Bronchus fibroblast of lung (primary cell): Measurements from ENCODE around the gene SCAMP2. TPM values are rescaled to one million over a fixed set of nuclear protein-coding genes. Genes with fewer than 3 reads are reported as not detected.

Experiments used
- total RNA-seq: library from RNA; depleted of rRNA; stranded (reverse); fragments of >200 nt; gene quantifications from 2 replicates; pipeline ENCODE4 v1.2.3, GENCODE V29; 2015

Gene SCAMP2
- 44.6 and 52.6 TPM in 2 replicates for total RNA-seq

GRCh38 chr15:74873036-74873755 is at the start of gene SCAMP2:
Gene SCAMP2 (minus strand): TSS chr15:74873365. CDS start chr15:74873255, 110 bp downstream.

GRCh38 chr15:74906450-74907162 is 33.4 kb upstream of the SCAMP2 start, which contains the start of gene FAM219B:
Gene FAM219B (minus strand): TSS chr15:74906851. CDS start chr15:74906800, 51 bp downstream.

DNA sequence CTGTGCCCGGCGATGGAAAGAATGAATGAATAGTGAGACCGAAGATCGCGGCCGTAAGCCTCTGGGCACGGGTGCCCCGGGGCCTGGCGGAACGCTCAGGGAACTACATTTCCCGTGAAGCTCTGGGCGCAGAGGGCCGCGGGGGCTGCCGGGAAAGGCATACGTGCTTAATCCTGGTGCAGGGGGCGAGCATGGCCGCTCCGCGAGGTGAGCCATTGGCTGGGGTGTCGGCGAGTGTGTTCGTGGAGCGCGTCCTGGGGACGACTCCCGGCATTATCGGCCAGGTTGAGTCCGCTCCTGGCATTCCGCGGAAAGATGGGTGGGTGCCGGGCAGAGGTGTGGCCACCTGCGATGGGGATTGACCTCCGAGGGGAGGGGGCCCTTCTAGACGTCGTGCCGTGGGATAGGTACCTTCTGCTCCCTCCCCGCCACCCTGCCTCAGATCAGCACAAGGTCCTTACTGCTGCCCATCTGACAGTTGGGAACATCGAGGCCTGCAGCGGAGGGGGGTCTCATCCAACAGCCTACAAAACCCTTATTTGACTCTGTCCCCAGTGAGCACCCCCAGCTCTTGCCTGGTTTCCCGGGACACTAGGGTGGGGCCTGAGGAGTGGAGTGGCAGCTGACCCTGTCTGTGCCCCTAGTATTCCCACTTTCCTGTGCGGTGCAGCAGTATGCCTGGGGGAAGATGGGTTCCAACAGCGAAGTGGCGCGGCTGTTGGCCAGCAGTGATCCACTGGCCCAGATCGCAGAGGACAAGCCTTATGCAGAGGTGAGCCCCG is 16.9 kb upstream of the SCAMP2 start, which contains the start of gene MPI:
Gene MPI, plus strand, starts transcription at position 160 of the 782 bp plus-strand sequence. Its CDS starts 32 bp downstream, at position 192.

GRCh38 chr15:74842581-74843444 is 30.4 kb downstream of the SCAMP2 start, which contains the start of gene ULK3:
Gene ULK3 (minus strand): TSS chr15:74843156. CDS start chr15:74843105, 51 bp downstream.

GRCh38 chr15:74826364-74826819 is 46.8 kb downstream of the SCAMP2 start, which contains the start of gene CPLX3:
Gene CPLX3 (plus strand): TSS chr15:74826627. CDS start chr15:74826704, 77 bp downstream.

DNA sequence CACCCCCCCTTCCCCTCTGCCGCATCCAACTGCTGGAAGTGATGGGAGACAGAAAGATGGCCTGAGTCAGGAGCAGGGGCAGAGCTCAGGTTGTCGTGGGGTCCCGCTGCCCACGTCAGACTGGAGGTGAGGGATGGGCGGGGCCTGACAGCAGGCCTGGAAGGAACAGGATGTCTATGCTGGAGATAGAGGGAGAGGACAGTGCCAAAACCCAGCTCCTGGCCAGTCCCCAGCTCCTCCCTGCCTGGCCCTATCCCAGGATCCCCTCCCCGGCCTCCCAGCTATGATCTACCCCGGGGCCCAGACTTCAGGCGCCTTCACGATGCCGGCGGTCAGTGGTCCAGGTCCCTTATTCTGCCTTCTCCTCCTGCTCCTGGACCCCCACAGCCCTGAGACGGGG is 60.6 kb downstream of the SCAMP2 start, which contains the start of gene LMAN1L:
Gene LMAN1L, plus strand, starts transcription at position 303 of the 400 bp plus-strand sequence. Its CDS starts 20 bp downstream, at position 323.

Other genes starting within 250 kb of the SCAMP2 start
- gene EDC3, start 177.3 kb downstream of the SCAMP2 start, total RNA-seq: 9.4 and 11.9 TPM in 2 replicates
- not detected in 2 replicates for gene CYP1A1, start 147.8 kb downstream of the SCAMP2 start, total RNA-seq
- not detected in 2 replicates for gene CYP1A2, start 124.5 kb downstream of the SCAMP2 start, total RNA-seq
- gene CSK, start 91.3 kb downstream of the SCAMP2 start, total RNA-seq: 21.1 and 23.5 TPM in 2 replicates
- not detected in 2 replicates for gene LMAN1L, start 60.5 kb downstream of the SCAMP2 start, total RNA-seq
- gene CPLX3, start 46.7 kb downstream of the SCAMP2 start, total RNA-seq: not detected in 2 replicates
- gene ULK3, start 30.2 kb downstream of the SCAMP2 start, total RNA-seq: 14.4 and 14.5 TPM in 2 replicates
- 65.7 and 87.6 TPM in 2 replicates for gene MPI, start 16.7 kb upstream of the SCAMP2 start, total RNA-seq
- gene FAM219B, start 33.5 kb upstream of the SCAMP2 start, total RNA-seq: 27.1 and 27.6 TPM in 2 replicates
- gene COX5A, start 64.7 kb upstream of the SCAMP2 start, total RNA-seq: 170 and 243 TPM in 2 replicates
- gene RPP25, start 83.4 kb upstream of the SCAMP2 start, total RNA-seq: 5.6 and 6.1 TPM in 2 replicates
- gene SCAMP5, start 122.2 kb upstream of the SCAMP2 start, total RNA-seq: under 0.01 and 0.45 TPM in 2 replicates
- 21.7 and 26.1 TPM in 2 replicates for gene PPCDC, start 150.2 kb upstream of the SCAMP2 start, total RNA-seq